GM12801 (cell line): ENCODE results near the gene HPSE2.

ENCODE experiments used
- CTCF ChIP-seq: IDR thresholded peaks from one replicate; pipeline ENCODE4 v1.5.1; 2011; ENCODE audit warnings: control low read depth; ENCODE audit not compliant: insufficient read length; ENCODE audit errors: extremely low read depth

The HPSE2 gene

DNA sequence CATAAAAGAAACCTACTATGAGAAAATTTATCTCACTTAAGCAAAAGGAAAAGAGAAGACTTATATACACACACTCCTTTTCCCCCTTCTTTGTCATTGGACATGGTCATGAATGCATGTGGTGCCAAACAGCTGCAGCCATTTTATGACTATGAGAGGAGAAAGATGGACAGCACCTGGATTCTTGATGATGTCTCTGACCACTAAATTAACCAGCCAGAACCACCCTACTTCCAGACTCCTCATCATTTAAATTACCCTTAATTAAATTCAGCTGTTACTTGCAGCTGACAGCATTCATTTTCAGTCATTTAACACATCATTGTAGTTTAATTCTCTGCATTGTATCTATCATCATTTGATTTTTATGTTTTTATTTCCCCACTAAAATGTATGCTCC, 409.9 kb downstream of the HPSE2 start:
- TF ChIP-seq CTCF, result no peak

DNA sequence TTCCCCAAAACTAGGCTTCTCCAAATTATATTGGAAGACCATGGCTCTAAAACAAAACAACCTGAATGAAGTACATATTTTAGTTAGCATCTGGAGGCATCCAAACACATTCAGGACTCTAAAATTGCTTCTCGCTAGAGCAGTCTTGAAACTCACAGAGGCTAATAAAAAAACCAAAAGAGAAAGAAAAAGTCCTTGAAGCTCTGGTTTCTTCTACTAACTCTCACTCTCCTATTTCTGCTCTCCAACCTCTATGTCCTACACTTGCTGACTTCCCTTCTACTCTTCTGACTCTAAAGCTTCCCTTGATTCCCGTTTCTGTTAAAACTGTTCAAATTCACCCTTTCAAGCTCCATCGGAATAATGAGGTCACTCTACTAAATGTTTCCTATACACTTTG, 418.3 kb downstream of the HPSE2 start:
- TF ChIP-seq CTCF, result no peak

DNA sequence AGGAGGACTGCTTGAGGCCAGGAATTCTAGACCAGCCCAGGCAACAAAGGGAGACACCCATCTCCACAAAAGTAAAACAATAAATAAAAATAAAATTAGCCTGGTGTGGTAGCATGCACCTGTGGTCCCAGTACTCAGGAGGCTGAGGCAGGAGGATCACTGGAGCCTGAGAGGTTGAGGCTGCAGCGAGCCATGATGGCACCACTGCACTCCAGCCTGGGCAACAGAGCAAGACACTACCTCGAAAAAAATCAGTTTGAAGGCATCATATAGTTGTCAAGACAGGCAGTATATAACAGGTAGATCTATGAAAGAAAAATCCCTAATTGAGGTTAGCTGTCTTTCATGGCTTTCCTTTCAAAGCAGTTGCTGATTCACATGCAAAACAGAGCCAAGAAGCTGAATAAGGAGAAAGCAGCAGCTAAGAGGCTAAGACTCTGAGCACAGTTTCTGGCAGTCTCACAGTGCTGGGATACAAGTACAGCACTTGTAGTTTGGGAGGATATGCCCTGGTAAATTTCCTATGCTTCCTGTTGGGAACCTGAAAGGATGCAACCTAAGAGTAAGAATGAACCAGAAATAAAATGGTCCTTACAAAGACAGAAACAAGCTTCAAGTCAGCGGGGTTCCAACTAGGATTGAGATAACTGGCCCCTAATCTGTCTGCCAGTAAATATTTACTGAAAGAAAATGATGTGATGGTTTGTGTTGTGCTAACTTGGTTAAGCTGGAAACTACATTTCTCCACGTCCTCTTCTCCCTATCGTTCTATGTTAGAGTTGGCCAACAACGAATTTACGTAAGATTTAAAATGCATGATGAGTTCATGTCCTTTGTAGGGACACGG, 420.4 kb downstream of the HPSE2 start:
- TF ChIP-seq CTCF, result no peak

GRCh38 chr10:98814470-98814869, 421.2 kb downstream of the HPSE2 start:
- TF ChIP-seq CTCF, result no peak

- no peak for TF ChIP-seq CTCF
Measured at GRCh38 chr10:98808282-98808892, 427.3 kb downstream of the HPSE2 start.

GRCh38 chr10:98800263-98800662, 435.4 kb downstream of the HPSE2 start:
- no peak for TF ChIP-seq CTCF

DNA sequence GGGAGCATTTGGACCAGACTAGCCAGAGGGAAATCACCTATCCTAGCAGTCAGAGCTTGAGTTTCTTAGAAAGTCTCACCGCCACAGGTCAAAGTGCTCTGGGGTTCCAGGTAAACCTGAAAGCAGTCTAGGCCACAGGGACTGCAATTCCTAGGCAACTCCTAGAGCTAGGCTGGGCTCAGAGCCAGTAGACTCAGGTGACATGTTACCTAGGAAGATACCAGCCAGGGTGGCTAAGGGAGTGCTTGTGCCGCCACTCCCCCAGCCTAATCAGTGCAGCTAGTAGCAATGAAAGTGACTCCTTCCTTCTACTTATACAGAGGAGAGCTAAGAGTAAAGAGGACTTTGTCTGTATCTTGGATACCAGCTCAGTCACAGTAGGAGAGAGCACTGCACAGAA, 440.2 kb downstream of the HPSE2 start:
- TF ChIP-seq CTCF, result no peak
